DOHH2 (cell line): ENCODE data around the gene TTF2.

Source experiments
- H3F3A ChIP-seq: fragments of 200-600 bp; sonication (generic), shearing (Covaris generic); 2 replicates; pipeline ENCODE4 v1.6.0; 2016; ENCODE audit warnings: antibody characterized with exemption, mild to moderate bottlenecking; ENCODE audit not compliant: control insufficient read depth, insufficient read depth
- H3K27ac ChIP-seq: fragments of 200-600 bp; sonication (generic); 2 replicates; pipeline ENCODE4 v1.5.1; 2014; ENCODE audit warnings: low read depth, mild to moderate bottlenecking, low read length, moderate library complexity
- H3K27me3 ChIP-seq: fragments of 200-600 bp; sonication (generic); 2 replicates; pipeline ENCODE4 v1.6.1; 2014; ENCODE audit warnings: mild to moderate bottlenecking, low read length, mixed read lengths; ENCODE audit not compliant: control insufficient read depth
- H3K36me3 ChIP-seq: fragments of 200-600 bp; sonication (generic); 2 replicates; pipeline ENCODE4 v1.6.1; 2014; ENCODE audit warnings: mild to moderate bottlenecking, low read length, moderate library complexity, mixed read lengths; ENCODE audit not compliant: control insufficient read depth
- H3K4me1 ChIP-seq: fragments of 200-600 bp; sonication (generic); 2 replicates; pipeline ENCODE4 v1.6.1; 2014; ENCODE audit warnings: mild to moderate bottlenecking, low read length, mixed read lengths; ENCODE audit not compliant: control insufficient read depth
- H3K4me2 ChIP-seq: fragments of 200-600 bp; sonication (generic); 2 replicates; pipeline ENCODE4 v1.6.0; 2014; ENCODE audit warnings: mild to moderate bottlenecking, low read length, moderate library complexity
- H3K4me3 ChIP-seq: fragments of 200-600 bp; sonication (generic); 2 replicates; pipeline ENCODE4 v1.5.1; 2014; ENCODE audit warnings: mild to moderate bottlenecking, low read length, mixed read lengths
- H3K79me2 ChIP-seq: fragments of 200-600 bp; sonication (generic); 2 replicates; pipeline ENCODE4 v1.6.1; 2014; ENCODE audit warnings: mild to moderate bottlenecking, low read length, mixed read lengths; ENCODE audit not compliant: control insufficient read depth
- H3K9me2 ChIP-seq: fragments of 200-600 bp; sonication (generic); replicated peaks from 2 replicates; pipeline ENCODE4 v1.6.1; 2014; ENCODE audit warnings: mild to moderate bottlenecking, low read length, mixed read lengths; ENCODE audit not compliant: control insufficient read depth
- H3K9me3 ChIP-seq: fragments of 200-600 bp; sonication (generic); 2 replicates; pipeline ENCODE4 v1.6.1; 2014; ENCODE audit warnings: antibody characterized with exemption, low read length, mixed read lengths; ENCODE audit not compliant: control insufficient read depth, insufficient read depth
- H4K20me1 ChIP-seq: fragments of 200-600 bp; sonication (generic); 2 replicates; pipeline ENCODE4 v1.6.0; 2014; ENCODE audit warnings: low read depth, mild to moderate bottlenecking, antibody characterized with exemption, low read length, moderate library complexity; ENCODE audit not compliant: control insufficient read depth, insufficient read depth
- EZH2phosphoT487 ChIP-seq: fragments of 200-600 bp; sonication (generic); IDR thresholded peaks from 2 replicates; pipeline ENCODE4 v1.6.1; 2017; ENCODE audit warnings: borderline replicate concordance, mild to moderate bottlenecking, antibody characterized with exemption, low read length, moderate library complexity, mixed read lengths
- TF ChIP-seq, protein P1 (sequence below): fragments of 200-600 bp; sonication (generic); IDR thresholded peaks from one replicate; pipeline ENCODE4 v1.5.1; 2014; ENCODE audit warnings: antibody characterized with exemption, mild to moderate bottlenecking, low read depth, low read length; ENCODE audit not compliant: poor library complexity, severe bottlenecking

TTF2 gene

DNA sequence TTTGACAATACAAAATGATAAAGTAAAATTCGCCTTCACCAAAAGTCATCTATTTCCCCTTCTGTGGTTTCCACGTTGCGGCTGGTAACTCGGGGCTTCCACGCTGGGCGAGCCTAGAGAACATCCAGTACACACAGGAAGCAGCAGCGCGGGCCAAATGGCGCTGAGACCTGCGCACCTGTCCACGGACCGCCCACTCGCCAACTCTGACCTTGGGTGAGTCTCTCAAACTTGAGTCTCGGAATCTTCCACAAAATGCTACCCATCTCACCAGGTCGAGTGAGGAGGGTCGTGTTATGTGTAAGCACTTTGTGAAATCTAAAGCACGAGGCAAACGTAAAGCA lies 820 bp upstream of the TTF2 start:
- H3K4me3 ChIP-seq: peak overlapping the region; percentile 86
- no peaks in the 10 kb centered on the region for H4K20me1 ChIP-seq
- no peaks in the 10 kb centered on the region for H3K9me2 ChIP-seq
- TF ChIP-seq, protein P1, sequence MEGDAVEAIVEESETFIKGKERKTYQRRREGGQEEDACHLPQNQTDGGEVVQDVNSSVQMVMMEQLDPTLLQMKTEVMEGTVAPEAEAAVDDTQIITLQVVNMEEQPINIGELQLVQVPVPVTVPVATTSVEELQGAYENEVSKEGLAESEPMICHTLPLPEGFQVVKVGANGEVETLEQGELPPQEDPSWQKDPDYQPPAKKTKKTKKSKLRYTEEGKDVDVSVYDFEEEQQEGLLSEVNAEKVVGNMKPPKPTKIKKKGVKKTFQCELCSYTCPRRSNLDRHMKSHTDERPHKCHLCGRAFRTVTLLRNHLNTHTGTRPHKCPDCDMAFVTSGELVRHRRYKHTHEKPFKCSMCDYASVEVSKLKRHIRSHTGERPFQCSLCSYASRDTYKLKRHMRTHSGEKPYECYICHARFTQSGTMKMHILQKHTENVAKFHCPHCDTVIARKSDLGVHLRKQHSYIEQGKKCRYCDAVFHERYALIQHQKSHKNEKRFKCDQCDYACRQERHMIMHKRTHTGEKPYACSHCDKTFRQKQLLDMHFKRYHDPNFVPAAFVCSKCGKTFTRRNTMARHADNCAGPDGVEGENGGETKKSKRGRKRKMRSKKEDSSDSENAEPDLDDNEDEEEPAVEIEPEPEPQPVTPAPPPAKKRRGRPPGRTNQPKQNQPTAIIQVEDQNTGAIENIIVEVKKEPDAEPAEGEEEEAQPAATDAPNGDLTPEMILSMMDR: no peak
- no peak for TF ChIP-seq EZH2phosphoT487
- H3K4me2 ChIP-seq: peak overlapping the region; percentile 77
- H3K4me1 ChIP-seq: peaks cover 42% of the 10 kb centered on the region
- peak overlapping the region; percentile 95 for H3K27ac ChIP-seq
- H3F3A ChIP-seq: peaks cover 13% of the 10 kb centered on the region
- no peaks in the 10 kb centered on the region for H3K27me3 ChIP-seq
- no peaks in the 10 kb centered on the region for H3K9me3 ChIP-seq
- peaks cover 63% of the 10 kb centered on the region for H3K79me2 ChIP-seq
- H3K36me3 ChIP-seq: peaks cover 47% of the 10 kb centered on the region

DNA sequence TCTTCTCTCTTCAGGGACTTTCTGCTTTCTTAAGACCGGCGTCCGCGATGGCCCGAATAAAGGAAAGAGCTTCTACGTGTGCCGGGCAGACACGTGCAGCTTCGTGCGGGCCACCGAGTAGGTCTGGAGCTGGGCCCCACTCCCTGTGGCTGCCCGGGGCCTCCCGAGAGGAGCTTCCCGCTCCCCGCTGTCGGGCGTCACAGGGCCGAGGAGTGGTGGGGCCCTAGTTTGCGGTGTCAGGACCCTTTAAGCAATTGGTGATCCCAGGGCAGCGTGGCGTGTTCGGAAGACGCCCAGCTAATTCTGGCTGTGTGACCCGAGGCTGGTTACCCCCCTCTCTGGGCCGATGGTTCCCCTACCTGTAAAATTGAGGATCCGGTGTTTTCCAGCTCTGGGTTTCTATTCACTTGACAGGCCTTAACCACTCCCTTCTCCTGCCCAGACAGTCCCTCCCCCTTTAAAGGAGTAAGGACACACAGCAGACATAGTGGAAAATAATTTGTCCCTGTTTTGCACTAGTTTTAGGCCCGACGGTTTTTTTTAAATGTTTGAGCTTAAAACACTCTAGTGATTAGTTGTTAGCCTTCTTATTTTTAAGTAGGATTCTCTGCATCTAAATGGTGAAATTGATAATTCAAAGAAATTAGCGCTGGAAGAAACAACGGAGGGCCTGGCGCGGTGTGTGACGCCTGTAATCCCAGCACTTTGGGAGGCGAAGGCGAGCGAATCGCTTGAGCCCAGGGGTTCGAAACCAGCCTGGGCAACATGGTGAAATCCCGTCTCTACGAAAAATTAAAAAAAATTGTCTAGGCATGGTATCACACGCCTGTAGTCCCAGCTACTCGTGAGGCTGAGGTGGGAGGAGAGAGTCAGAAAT lies 553 bp downstream of the TTF2 start:
- H3K27ac ChIP-seq: peak overlapping the region; percentile 59

DNA sequence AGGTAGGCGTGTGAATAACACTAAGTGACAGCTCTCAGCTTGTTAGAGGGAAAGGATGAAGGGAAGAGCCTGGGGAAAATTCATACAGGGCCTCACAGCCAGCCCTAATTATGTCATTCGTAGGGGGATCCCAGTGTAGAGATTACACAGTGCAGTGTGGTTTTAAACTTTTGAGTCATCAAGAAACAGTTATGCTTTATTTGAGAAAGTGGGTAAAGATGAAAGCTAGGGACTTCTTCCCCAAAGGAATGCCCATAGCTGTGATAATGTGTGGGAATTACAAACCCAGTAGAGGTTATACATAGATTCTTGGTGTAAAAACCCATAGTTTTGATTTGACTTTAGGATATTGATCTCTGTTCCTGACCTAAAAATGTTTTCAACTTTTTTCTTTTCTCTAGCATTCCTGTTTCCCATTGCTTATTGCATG lies 1.9 kb downstream of the TTF2 start:
- Histone ChIP-seq H3K4me3 (peak overlapping the region; percentile 29), H3K79me2 (peaks cover 81% of the 10 kb centered on the region), H3K9me2 (no peaks in the 10 kb centered on the region), H3K4me1 (peaks cover 42% of the 10 kb centered on the region), H3K4me2 (peak overlapping the region; percentile 83), H3F3A (peaks cover 9% of the 10 kb centered on the region), H3K27ac (no peak overlapping the region), H3K27me3 (no peaks in the 10 kb centered on the region), H4K20me1 (no peaks in the 10 kb centered on the region), H3K9me3 (no peaks in the 10 kb centered on the region), H3K36me3 (peaks cover 72% of the 10 kb centered on the region)
- TF ChIP-seq, protein P1: no peak
- TF ChIP-seq EZH2phosphoT487: no peak

More for the DNA sequence above, 553 bp downstream of the TTF2 start:
- Histone ChIP-seq H3K4me1 (peaks cover 42% of the 10 kb centered on the region), H3K79me2 (peaks cover 72% of the 10 kb centered on the region), H3K4me2 (peak overlapping the region; percentile 83), H3K4me3 (peak overlapping the region; percentile 86), H4K20me1 (no peaks in the 10 kb centered on the region), H3F3A (peaks cover 13% of the 10 kb centered on the region), H3K27me3 (no peaks in the 10 kb centered on the region), H3K9me2 (no peaks in the 10 kb centered on the region), H3K9me3 (no peaks in the 10 kb centered on the region), H3K36me3 (peaks cover 60% of the 10 kb centered on the region)
- TF ChIP-seq, protein P1: no peak
- TF ChIP-seq EZH2phosphoT487: no peak
